Measurements from ENCODE around the gene PPIG. TPM values are rescaled to one million over a fixed set of nuclear protein-coding genes. Genes with fewer than 3 reads are reported as not detected.
"Not testable (repeated sequence)": the region's sequence is repeated elsewhere in the genome, so short reads cannot be mapped to it uniquely, and the experiment has no call there.

Gene PPIG
- total and polyA plus RNA-seq, 7 experiments from 2014 or later = 50.6 to 104 (median 73.7) TPM

DNA sequence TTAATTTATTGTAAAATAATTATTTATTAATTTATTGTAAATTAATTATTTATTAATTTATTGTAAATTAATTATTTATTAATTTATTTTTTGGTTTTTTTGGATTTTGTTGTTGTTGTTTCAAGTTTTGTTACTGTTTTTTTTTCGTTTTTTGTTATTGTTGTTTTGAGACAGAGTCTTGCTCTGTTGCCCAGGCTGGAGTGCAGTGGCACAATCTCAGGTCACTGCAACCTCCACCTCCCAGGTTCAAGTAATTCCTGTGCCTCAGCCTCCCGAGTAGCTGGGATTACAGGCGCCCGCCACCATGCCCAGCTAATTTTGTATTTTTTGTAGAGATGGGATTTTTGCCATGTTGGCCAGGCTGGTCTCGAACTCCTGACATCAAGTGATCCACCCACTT is 22.1 kb upstream of the PPIG start:
- H3K27ac ChIP-seq (ENCODE audit: low read depth, low read length); H3K4me1 Mint-ChIP-seq; H3K4me1 ChIP-seq (ENCODE audit: control insufficient read depth in 2 of 2, insufficient read depth in 2 of 2, low read length in 2 of 2); H3K4me3 ChIP-seq (ENCODE audit: low read length); DNase-seq; H3K27me3 Mint-ChIP-seq; H3K9me3 ChIP-seq (ENCODE audit: control insufficient read depth in 2 of 3, low read length in 3 of 3); ATAC-seq; H3K27me3 ChIP-seq (ENCODE audit: control insufficient read depth in 2 of 2, insufficient read depth in 2 of 2, low read length in 2 of 2); H3K36me3 ChIP-seq (ENCODE audit: control insufficient read depth in 2 of 3, insufficient read depth in 3 of 3, low read length in 3 of 3); CTCF ChIA-PET; H3K9me3 Mint-ChIP-seq: not testable (repeated sequence)
- intact Hi-C loops (cut with micrococcal nuclease) = loop anchor here in 1 of 2 donors (5.0 kb wide), 2 partner anchors 100 to 590 kb away; no protein-coding TSS in a partner anchor
- H3K36me3 Mint-ChIP-seq = peaks cover 0 to 39% (median 11%) of the 10 kb centered on the region in 5 donors
- peak overlapping the region in 2 of 10 donors; percentile 6 to 44 for H3K4me3 Mint-ChIP-seq
- POLR2A ChIA-PET = interaction anchor here (0.6 to 1.6 kb wide), 4 partner anchors 23 to 1443 kb away, joined by 3 to 4 read pairs (median 4); no protein-coding TSS in a partner anchor
- peak overlapping the region in 7 of 9 donors; percentile 5 to 90 (median 73) for H3K27ac Mint-ChIP-seq

DNA sequence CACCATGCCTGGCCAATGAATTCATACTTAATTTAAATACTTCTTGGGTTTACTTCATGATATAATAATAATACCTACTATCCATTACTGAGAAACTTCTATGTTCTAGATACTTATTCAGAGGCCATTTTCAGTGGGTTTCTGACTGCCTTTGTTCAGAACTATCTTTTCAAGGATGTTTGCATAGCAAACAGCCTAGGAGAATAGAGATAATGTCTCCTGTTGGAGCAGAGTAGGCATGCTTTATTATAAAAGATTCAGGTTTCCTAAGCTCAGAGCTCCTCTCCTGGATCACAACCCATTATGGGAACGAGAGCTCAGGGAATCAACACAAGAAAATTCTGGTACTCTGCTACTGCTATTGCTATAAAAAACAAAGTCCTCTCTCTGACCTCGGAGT is 21.6 kb upstream of the PPIG start:
- Mint-ChIP-seq H3K4me3 (peak overlapping the region in 2 of 10 donors; percentile 6 to 44), H3K27ac (peak overlapping the region in 7 of 9 donors; percentile 5 to 90 (median 73)), H3K9me3 (peaks cover 0 to 6% (median 0%) of the 10 kb centered on the region in 11 donors), H3K36me3 (peaks cover 0 to 41% (median 11%) of the 10 kb centered on the region in 5 donors), H3K27me3 (no peaks in the 10 kb centered on the region), H3K4me1 (peaks cover 0 to under 1% (median 0%) of the 10 kb centered on the region in 7 donors)
- DNase-seq (peak in 3 of 9 donors; percentile 4 to 26 (median 12)), ATAC-seq (no peak)
- H3K27ac ChIP-seq (ENCODE audit: low read depth, low read length) = no peak overlapping the region
- no peaks in the 10 kb centered on the region for H3K36me3 ChIP-seq (ENCODE audit: control insufficient read depth in 2 of 3, insufficient read depth in 3 of 3, low read length in 3 of 3)
- intact Hi-C loops (cut with micrococcal nuclease) = loop anchor here in 1 of 2 donors (5.0 kb wide), 2 partner anchors 100 to 590 kb away; no protein-coding TSS in a partner anchor
- no peaks in the 10 kb centered on the region for H3K9me3 ChIP-seq (ENCODE audit: control insufficient read depth in 2 of 3, low read length in 3 of 3)
- H3K4me1 ChIP-seq (ENCODE audit: control insufficient read depth in 2 of 2, insufficient read depth in 2 of 2, low read length in 2 of 2) = no peaks in the 10 kb centered on the region
- H3K27me3 ChIP-seq (ENCODE audit: control insufficient read depth in 2 of 2, insufficient read depth in 2 of 2, low read length in 2 of 2) = no peaks in the 10 kb centered on the region
- H3K4me3 ChIP-seq (ENCODE audit: low read length) = no peak overlapping the region
- CTCF ChIA-PET = no interaction called here
- POLR2A ChIA-PET = interaction anchor here (0.6 to 1.6 kb wide), 4 partner anchors 11 to 93 kb away, joined by 3 to 4 read pairs (median 4); partner anchors contain the start of gene FASTKD1

- Histone ChIP-seq H3K27ac (ENCODE audit: low read depth, low read length) (no peak overlapping the region), H3K9me3 (ENCODE audit: control insufficient read depth in 2 of 3, low read length in 3 of 3) (no peaks in the 10 kb centered on the region), H3K4me3 (ENCODE audit: low read length) (no peak overlapping the region), H3K4me1 (ENCODE audit: control insufficient read depth in 2 of 2, insufficient read depth in 2 of 2, low read length in 2 of 2) (no peaks in the 10 kb centered on the region), H3K27me3 (ENCODE audit: control insufficient read depth in 2 of 2, insufficient read depth in 2 of 2, low read length in 2 of 2) (no peaks in the 10 kb centered on the region), H3K36me3 (ENCODE audit: control insufficient read depth in 2 of 3, insufficient read depth in 3 of 3, low read length in 3 of 3) (no peaks in the 10 kb centered on the region)
- Mint-ChIP-seq H3K36me3 (peaks cover 0 to 32% (median 19%) of the 10 kb centered on the region in 5 donors), H3K27ac (no peak overlapping the region), H3K4me3 (no peak overlapping the region), H3K9me3 (peaks cover 0 to 6% (median 0%) of the 10 kb centered on the region in 11 donors), H3K27me3 (no peaks in the 10 kb centered on the region), H3K4me1 (peaks cover 7 to 10% (median 8%) of the 10 kb centered on the region in 7 donors)
- ChIA-PET CTCF (no interaction called here), POLR2A (interaction anchor here (0.7 to 1.2 kb wide), 3 partner anchors 42 to 261 kb away, joined by 3 to 4 read pairs (median 4); partner anchors contain the start of gene UBR3)
- ATAC-seq (no peak), DNase-seq (no peak)
- intact Hi-C loops (cut with micrococcal nuclease) = no loop called here
Observed at GRCh38 chr2:169565686-169566085, 18.5 kb upstream of the PPIG start.

GRCh38 chr2:169569948-169570347 is 14.2 kb upstream of the PPIG start:
- H3K9me3 Mint-ChIP-seq = no peaks in the 10 kb centered on the region
- no peak overlapping the region for H3K4me3 Mint-ChIP-seq

DNA sequence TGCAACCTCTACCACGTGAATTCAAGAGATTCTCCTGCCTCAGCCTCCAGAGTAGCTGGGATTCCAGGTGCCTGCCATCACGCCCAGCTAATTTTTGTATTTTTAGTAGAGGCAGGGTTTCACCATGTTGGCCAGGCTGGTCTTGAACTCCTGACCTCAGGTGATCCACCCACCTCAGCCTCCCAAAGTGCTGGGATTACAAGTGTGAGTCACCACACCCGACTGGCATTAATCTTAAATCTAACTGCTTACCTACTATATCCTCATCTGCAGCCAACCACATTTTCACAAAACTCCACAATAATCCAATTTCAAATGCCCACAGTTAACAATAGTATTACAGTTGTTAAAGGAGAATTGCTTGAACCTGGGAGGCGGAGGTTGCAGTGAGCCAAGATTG is 13.4 kb upstream of the PPIG start:
- ATAC-seq; DNase-seq; H3K27me3 ChIP-seq (ENCODE audit: control insufficient read depth in 2 of 2, insufficient read depth in 2 of 2, low read length in 2 of 2); H3K9me3 Mint-ChIP-seq; H3K36me3 ChIP-seq (ENCODE audit: control insufficient read depth in 2 of 3, insufficient read depth in 3 of 3, low read length in 3 of 3); H3K27ac ChIP-seq (ENCODE audit: low read depth, low read length); H3K9me3 ChIP-seq (ENCODE audit: control insufficient read depth in 2 of 3, low read length in 3 of 3); H3K27me3 Mint-ChIP-seq; H3K4me3 ChIP-seq (ENCODE audit: low read length); H3K4me1 ChIP-seq (ENCODE audit: control insufficient read depth in 2 of 2, insufficient read depth in 2 of 2, low read length in 2 of 2); H3K4me3 Mint-ChIP-seq; H3K27ac Mint-ChIP-seq; CTCF ChIA-PET: not testable (repeated sequence)
- peaks cover 0 to 13% (median 6%) of the 10 kb centered on the region in 5 donors for H3K36me3 Mint-ChIP-seq
- intact Hi-C loops (cut with micrococcal nuclease) = loop anchor here (5.0 kb wide), 2 partner anchors 678 to 1357 kb away; partner anchors contain the start of genes GORASP2 (in 1 of the 2) and SPC25 (in 1 of the 2)
- H3K4me1 Mint-ChIP-seq = peaks cover 16 to 32% (median 24%) of the 10 kb centered on the region in 7 donors
- POLR2A ChIA-PET = interaction anchor here (0.6 kb wide), 1 partner anchor 443 kb away, joined by 3 read pairs; no protein-coding TSS in a partner anchor

More at GRCh38 chr2:169569948-169570347, 14.2 kb upstream of the PPIG start:
- Mint-ChIP-seq H3K27ac (no peak overlapping the region), H3K36me3 (peaks cover 0 to 13% (median 11%) of the 10 kb centered on the region in 5 donors), H3K27me3 (no peaks in the 10 kb centered on the region), H3K4me1 (peaks cover 16 to 32% (median 24%) of the 10 kb centered on the region in 7 donors)
- Histone ChIP-seq H3K4me1 (ENCODE audit: control insufficient read depth in 2 of 2, insufficient read depth in 2 of 2, low read length in 2 of 2) (peaks cover 4 to 5% of the 10 kb centered on the region in 2 donors), H3K36me3 (ENCODE audit: control insufficient read depth in 2 of 3, insufficient read depth in 3 of 3, low read length in 3 of 3) (no peaks in the 10 kb centered on the region), H3K4me3 (ENCODE audit: low read length) (no peak overlapping the region), H3K9me3 (ENCODE audit: control insufficient read depth in 2 of 3, low read length in 3 of 3) (no peaks in the 10 kb centered on the region), H3K27ac (ENCODE audit: low read depth, low read length) (no peak overlapping the region), H3K27me3 (ENCODE audit: control insufficient read depth in 2 of 2, insufficient read depth in 2 of 2, low read length in 2 of 2) (no peaks in the 10 kb centered on the region)
- intact Hi-C loops (cut with micrococcal nuclease) = loop anchor here (5.0 kb wide), 2 partner anchors 678 to 1357 kb away; partner anchors contain the start of genes GORASP2 (in 1 of the 2) and SPC25 (in 1 of the 2)
- POLR2A ChIA-PET = no interaction called here
- ATAC-seq (no peak), DNase-seq (no peak)
- CTCF ChIA-PET = no interaction called here

GRCh38 chr2:169571571-169571970 is 12.6 kb upstream of the PPIG start:
- H3K27me3 ChIP-seq (ENCODE audit: control insufficient read depth in 2 of 2, insufficient read depth in 2 of 2, low read length in 2 of 2) = no peaks in the 10 kb centered on the region
- no peak for ATAC-seq
- no peak overlapping the region for H3K27ac Mint-ChIP-seq
- intact Hi-C loops (cut with micrococcal nuclease) = loop anchor here (5.0 kb wide), 2 partner anchors 679 to 1356 kb away; partner anchors contain the start of genes GORASP2 (in 1 of the 2) and SPC25 (in 1 of the 2)
- H3K4me3 Mint-ChIP-seq = no peak overlapping the region
- ChIA-PET CTCF (no interaction called here), POLR2A (interaction anchor here (3.1 kb wide), 1 partner anchor 13 kb away, joined by 28 read pairs; the partner anchor contains the start of gene PPIG)
- no peaks in the 10 kb centered on the region for H3K9me3 ChIP-seq (ENCODE audit: control insufficient read depth in 2 of 3, low read length in 3 of 3)
- H3K36me3 Mint-ChIP-seq = peaks cover 0 to 13% (median 4%) of the 10 kb centered on the region in 5 donors
- H3K27me3 Mint-ChIP-seq = peaks cover 0 to 4% (median 0%) of the 10 kb centered on the region in 5 donors
- H3K4me1 Mint-ChIP-seq = peaks cover 16 to 32% (median 24%) of the 10 kb centered on the region in 7 donors
- no peak for DNase-seq
- H3K36me3 ChIP-seq (ENCODE audit: control insufficient read depth in 2 of 3, insufficient read depth in 3 of 3, low read length in 3 of 3) = no peaks in the 10 kb centered on the region
- no peak overlapping the region for H3K4me3 ChIP-seq (ENCODE audit: low read length)
- peaks cover 4 to 5% of the 10 kb centered on the region in 2 donors for H3K4me1 ChIP-seq (ENCODE audit: control insufficient read depth in 2 of 2, insufficient read depth in 2 of 2, low read length in 2 of 2)
- no peak overlapping the region for H3K27ac ChIP-seq (ENCODE audit: low read depth, low read length)
- no peaks in the 10 kb centered on the region for H3K9me3 Mint-ChIP-seq

Data from naive thymus-derived CD4-positive, alpha-beta T cell (primary cell).